Measurements from ENCODE around the gene ACOT11.

The ACOT11 gene

DNA sequence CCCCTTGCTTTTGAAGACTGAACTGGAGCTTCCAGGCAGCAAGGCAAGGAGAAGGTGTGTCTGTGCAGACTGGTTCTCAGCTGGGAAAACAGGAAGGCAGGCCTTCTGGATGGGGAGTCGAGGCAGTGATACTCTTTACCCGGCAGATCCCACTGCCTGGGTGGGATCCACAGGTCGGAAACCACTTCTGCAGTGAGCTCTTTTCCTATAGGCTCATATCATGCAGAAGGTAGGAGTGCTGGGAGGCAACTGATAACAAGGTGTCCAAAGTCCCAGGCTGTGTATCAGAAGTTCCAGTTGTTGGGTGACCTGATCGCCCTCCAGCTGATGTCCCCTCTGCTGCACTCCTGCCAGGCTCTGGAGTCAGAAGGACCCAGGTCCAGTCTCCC is 17.1 kb downstream of the ACOT11 start:
- Histone ChIP-seq H3K36me3 (replicated peaks) (no peaks in the 10 kb centered on the region), H3K27ac (no peak overlapping the region), H3K27me3 (replicated peaks) (no peaks in the 10 kb centered on the region), H3K4me3 (ENCODE audit: low read depth, low read length) (no peak overlapping the region)
- DNase-seq: no peak
- in situ Hi-C loops (cut with HindIII; ENCODE audit: low pct_ligation_motif_present, low sequenced_read_pairs): no loop called here
- TF ChIP-seq, protein P1, sequence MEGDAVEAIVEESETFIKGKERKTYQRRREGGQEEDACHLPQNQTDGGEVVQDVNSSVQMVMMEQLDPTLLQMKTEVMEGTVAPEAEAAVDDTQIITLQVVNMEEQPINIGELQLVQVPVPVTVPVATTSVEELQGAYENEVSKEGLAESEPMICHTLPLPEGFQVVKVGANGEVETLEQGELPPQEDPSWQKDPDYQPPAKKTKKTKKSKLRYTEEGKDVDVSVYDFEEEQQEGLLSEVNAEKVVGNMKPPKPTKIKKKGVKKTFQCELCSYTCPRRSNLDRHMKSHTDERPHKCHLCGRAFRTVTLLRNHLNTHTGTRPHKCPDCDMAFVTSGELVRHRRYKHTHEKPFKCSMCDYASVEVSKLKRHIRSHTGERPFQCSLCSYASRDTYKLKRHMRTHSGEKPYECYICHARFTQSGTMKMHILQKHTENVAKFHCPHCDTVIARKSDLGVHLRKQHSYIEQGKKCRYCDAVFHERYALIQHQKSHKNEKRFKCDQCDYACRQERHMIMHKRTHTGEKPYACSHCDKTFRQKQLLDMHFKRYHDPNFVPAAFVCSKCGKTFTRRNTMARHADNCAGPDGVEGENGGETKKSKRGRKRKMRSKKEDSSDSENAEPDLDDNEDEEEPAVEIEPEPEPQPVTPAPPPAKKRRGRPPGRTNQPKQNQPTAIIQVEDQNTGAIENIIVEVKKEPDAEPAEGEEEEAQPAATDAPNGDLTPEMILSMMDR (IDR thresholded peaks at IDR 0.05; ENCODE audit: low read depth, low read length, missing control alignments): no peak

DNA sequence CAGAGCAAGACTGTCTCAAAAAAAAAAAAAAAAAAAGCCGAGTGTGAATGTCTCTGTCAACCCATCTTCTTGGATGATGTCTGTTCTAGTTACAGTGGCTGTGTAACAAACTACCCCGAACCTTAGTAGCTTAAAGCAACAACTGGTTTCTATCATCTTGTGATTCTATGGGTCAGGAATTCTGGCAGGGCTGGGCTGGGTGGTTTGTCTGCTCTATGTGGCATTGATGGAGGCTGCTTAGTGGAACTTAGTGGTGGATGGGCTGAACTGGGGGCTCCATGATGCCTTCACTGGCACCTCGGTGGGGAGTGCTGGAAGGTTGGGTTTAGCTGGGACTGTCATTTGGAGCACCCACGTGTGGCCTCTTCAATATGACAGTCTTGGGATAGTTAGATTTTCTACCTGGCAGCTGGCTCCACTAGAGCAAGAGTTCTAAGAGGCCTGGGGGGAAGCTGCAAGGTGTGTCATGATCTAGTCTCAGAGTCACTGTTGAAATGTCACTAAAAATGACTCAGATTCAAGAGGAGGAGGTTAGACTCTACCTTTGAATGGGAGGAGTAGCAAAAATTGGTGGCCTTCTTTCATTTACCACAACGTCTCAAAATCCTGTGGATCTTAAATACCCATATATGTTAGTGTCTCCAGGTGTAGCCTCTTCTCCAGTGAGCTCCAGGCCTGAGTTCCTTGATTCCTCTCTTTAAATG is 18.6 kb downstream of the ACOT11 start:
- in situ Hi-C loops (cut with HindIII; ENCODE audit: low pct_ligation_motif_present, low sequenced_read_pairs): no loop called here
- Histone ChIP-seq H3K4me3 (ENCODE audit: low read depth, low read length) (no peak overlapping the region), H3K27me3 (replicated peaks) (no peaks in the 10 kb centered on the region), H3K36me3 (replicated peaks) (no peaks in the 10 kb centered on the region), H3K27ac (no peak overlapping the region)
- TF ChIP-seq, protein P1 (IDR thresholded peaks at IDR 0.05; ENCODE audit: low read depth, low read length, missing control alignments): no peak
- DNase-seq: no peak

DNA sequence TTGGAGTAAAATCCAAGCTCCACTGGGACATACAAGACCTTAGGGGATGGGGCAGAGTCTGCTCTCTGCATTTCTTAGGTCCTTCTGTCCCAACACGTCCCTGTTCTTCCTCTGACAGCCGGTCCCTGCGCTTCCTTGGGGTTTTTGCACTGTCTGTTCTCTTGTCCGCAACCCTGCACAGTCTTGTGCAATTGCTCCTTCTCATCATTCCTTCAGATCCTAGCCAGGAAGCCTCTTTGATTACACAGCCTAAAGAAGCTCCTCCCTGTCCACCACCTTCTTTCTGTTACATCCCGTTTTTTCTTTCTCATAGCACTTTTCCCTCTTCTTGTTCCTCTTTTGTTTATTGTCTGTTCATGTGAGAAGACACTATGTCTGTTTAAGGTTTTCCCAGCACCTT is 19.9 kb downstream of the ACOT11 start:
- Histone ChIP-seq H3K4me3 (ENCODE audit: low read depth, low read length) (no peak overlapping the region), H3K27me3 (replicated peaks) (no peaks in the 10 kb centered on the region), H3K36me3 (replicated peaks) (no peaks in the 10 kb centered on the region), H3K27ac (no peak overlapping the region)
- TF ChIP-seq, protein P1 (IDR thresholded peaks at IDR 0.05; ENCODE audit: low read depth, low read length, missing control alignments): no peak
- in situ Hi-C loops (cut with HindIII; ENCODE audit: low pct_ligation_motif_present, low sequenced_read_pairs): no loop called here
- no peak for DNase-seq

DNA sequence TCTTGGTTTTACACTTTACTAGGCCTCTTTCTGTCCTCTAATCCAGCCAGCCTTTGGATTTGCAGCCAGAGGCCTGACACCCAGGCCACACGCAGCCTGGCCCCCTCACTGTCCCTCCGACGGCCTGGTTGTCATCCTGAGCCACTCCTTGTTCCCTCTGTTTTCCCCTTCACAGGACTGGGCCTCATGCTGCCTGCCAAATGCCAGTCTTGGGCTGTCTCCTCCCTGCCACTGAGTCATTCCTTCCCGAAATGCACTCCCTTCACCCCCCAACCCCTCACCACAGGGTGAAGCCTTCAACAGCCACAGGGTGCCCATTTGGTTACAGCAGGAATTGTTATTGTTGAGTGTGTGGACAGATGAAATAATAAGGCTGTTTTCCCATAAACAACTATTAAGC is 21.3 kb downstream of the ACOT11 start:
- TF ChIP-seq, protein P1 (IDR thresholded peaks at IDR 0.05; ENCODE audit: low read depth, low read length, missing control alignments): no peak
- H3K36me3 ChIP-seq (replicated peaks): no peaks in the 10 kb centered on the region
- in situ Hi-C loops (cut with HindIII; ENCODE audit: low pct_ligation_motif_present, low sequenced_read_pairs): no loop called here
- no peak overlapping the region for H3K4me3 ChIP-seq (ENCODE audit: low read depth, low read length)
- DNase-seq: no peak
- no peaks in the 10 kb centered on the region for H3K27me3 ChIP-seq (replicated peaks)
- H3K27ac ChIP-seq: no peak overlapping the region

DNA sequence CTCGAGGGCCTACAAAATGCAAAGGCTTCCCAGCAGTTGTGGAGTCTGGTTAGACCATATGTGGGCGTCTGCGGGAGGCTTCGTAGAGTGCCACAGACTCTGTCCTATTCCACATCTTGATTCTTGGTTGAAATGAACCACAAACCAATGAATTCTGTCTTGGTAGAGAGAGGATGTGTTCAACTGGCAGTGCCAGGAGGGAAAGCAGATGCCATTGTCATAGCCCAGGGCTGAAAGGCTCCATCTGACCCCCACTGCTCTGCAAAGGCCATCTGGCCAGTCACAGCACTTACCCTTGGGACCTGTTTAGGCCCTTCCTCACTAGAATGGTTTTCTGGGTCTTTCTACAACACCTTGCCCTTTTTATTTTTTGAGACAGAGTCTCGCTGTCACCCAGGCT is 22.1 kb downstream of the ACOT11 start:
- no peak overlapping the region for H3K27ac ChIP-seq
- H3K27me3 ChIP-seq (replicated peaks): no peaks in the 10 kb centered on the region
- DNase-seq: no peak
- no peaks in the 10 kb centered on the region for H3K36me3 ChIP-seq (replicated peaks)
- no peak overlapping the region for H3K4me3 ChIP-seq (ENCODE audit: low read depth, low read length)
- in situ Hi-C loops (cut with HindIII; ENCODE audit: low pct_ligation_motif_present, low sequenced_read_pairs): no loop called here
- TF ChIP-seq, protein P1 (IDR thresholded peaks at IDR 0.05; ENCODE audit: low read depth, low read length, missing control alignments): no peak

DNA sequence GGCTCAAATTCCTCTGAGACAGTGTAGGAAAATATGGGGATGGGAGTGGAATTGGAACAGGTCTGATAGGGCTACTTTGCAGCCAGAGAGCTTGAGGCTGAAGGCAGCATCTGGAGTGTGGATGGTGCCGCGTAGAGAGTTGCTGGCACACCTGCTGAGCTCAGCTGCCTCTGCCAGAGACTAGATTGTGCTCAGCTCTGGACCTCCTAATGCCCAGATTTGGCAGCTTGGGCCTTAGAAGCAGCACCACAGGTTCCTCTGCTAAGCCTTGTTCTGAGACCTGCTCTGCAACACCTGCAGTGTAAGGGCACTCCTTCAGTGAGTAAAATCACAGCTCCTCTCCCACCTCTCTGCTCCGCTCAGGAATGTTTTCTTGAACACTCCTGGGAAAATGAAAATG is 23.3 kb downstream of the ACOT11 start:
- Histone ChIP-seq H3K36me3 (replicated peaks) (no peaks in the 10 kb centered on the region), H3K27ac (no peak overlapping the region), H3K27me3 (replicated peaks) (no peaks in the 10 kb centered on the region), H3K4me3 (ENCODE audit: low read depth, low read length) (no peak overlapping the region)
- no peak for DNase-seq
- TF ChIP-seq, protein P1 (IDR thresholded peaks at IDR 0.05; ENCODE audit: low read depth, low read length, missing control alignments): no peak
- in situ Hi-C loops (cut with HindIII; ENCODE audit: low pct_ligation_motif_present, low sequenced_read_pairs): no loop called here
